DMS 273 (cell line): Measurements from ENCODE around the gene SLFN11.
"Not testable (repeated sequence)": the region's sequence is repeated elsewhere in the genome, so short reads cannot be mapped to it uniquely, and the experiment has no call there.

ENCODE experiments used
- DNase-seq: peaks from one replicate; lab custom pipeline; 2025; ENCODE audit not compliant: unreplicated experiment; lab: John Stamatoyannopoulos, UW

The SLFN11 gene

DNA sequence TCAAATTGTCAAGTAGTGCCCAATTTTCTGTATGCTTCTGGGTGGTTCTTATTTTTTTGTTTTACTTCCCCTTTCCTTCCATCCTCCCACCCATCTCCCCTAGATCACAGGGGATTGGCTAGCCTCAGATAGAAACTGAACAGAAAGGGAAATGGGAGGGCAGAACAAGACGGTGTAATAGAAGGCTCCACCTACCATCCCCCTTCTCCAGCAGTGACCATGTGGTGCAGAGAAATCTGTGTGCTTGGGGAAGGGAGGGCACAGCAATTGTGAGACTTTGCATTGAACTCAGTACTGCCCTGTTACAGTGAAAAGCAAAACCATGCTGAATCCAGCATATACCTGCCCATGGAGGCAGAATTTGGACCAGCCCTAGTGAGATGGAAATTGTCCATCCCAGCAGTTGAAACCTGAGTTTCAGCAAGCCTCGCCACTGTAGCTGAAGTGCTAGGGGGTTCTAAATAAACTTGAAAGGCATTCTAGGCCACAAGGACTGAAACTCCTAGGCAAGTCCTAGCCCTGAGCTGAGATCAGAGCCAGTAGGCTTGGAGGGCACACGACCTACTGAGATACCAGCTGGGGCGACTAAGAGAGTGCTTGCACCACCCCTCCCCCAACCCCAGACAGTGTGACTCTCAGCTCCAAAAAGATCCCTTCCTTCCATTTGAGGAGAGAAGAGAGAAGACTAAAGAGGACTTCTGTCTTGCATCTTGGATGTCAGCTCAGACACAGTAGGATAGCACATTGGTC, 5.2 kb downstream of the SLFN11 start:
- DNase-seq, result no peak

DNA sequence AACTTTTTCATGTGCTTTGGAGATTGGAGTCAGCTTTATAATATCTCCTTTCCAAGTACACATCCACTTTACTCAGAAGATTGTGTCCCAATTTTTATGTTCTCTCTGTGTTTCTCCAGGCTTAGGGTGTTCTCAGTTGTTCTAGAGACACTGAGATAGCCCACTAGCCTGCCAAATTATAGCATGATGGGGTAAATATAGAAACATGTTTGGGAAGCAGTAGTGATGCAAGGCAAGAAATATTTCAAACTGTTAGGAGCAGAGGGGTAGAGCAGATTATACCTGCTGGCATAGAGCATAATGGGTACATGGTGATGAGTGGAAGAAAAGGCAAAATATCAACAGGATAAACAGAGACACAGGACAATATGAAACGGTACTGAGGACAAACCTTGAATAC, 12.4 kb downstream of the SLFN11 start:
- DNase-seq, result no peak

DNA sequence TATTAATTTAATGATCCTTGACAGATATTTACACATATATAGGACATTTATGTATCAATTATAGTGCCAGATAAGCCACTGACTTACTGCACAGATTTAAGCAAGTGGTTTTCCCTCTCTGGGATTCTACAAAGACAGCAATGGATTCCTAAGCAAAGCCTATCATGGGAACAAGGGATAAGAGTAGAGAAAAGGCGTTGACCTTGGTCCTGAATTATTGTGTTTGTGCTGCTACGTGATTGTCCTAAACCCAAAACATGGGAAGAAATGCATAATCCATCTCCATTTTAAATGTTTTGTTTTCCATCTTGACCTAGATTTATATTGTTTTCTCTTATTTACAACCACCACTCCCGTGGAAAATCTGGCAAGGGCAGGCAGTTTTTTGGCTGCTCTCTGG, 14.0 kb downstream of the SLFN11 start:
- no peak for DNase-seq

DNA sequence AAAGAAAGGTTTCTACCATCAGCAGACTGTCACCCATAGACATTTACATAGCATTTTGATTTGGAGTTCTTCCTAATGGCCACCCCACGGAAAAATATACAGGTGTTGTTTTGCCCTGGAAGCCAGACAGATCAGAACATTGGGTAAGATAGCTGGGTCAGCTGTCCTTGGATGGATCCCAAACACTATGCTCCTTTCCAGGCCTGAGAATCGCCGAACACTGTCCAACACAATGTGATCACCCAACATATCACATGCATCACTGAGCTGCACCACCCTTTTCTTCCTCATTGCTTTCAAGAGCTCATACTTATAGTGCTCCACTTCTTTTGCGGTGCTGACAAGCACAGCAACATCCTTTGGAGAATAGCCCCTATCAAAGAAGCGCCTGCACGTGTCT, 21.1 kb downstream of the SLFN11 start:
- no peak for DNase-seq

DNA sequence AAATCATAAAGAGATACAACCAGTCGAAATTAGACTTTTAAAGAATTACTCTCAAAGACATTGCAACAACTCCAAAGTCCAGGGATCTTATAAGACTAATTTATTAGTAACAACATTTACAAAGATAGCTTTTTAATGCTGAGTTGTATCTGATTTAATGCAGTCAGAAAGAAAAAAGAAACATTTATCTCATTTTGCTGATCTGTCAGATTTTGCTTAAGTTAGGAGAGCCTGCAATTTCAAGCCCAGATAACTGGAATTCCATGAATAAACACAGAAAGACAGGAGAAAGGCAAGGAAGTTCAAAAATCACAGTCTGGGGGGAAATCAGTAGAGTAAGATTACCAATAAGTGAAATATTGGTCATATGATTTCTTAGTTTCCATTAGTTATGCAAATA, 22.9 kb downstream of the SLFN11 start:
- no peak for DNase-seq

DNA sequence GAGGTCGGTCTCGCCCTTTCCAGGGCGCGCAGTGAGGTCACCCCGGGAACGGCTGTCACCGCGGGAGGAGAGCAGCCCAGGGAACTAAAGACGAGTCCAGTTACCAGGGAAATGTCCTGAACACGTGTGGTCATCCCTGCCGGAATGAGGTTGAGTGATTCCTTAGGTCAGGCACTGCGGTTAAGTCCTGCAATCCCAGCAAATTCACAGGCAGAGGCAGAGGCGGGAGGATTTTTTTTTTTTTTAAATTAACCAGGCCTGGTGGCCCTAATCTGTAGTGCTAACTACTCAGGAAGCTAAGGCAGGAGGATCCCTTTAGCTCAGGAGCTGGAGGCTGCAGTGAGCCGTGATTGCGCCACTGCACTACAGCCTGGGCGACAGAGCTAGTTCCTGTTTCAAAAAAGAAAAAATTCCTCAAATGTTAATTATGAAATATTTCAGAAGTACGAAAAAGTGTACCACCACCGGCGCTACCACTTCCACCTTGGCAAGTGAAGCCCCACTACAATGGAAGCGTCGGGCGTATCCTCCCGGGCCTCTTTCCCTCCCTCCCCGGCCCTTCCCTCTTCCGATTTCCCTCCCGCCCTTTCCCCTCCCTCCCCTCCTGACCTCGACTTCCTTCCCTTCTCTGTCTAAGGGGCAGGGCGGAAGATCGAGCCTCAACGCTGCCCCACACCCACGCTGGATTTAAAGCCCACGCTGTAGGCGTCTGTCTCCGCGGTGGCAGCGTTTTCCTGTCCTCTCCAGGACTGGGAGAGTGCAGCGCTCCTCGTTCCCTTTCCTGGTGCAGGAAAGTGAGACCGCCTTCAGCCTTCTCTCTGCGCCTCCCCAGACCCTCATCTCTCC, 27.3 kb downstream of the SLFN11 start:
- no peak for DNase-seq

DNA sequence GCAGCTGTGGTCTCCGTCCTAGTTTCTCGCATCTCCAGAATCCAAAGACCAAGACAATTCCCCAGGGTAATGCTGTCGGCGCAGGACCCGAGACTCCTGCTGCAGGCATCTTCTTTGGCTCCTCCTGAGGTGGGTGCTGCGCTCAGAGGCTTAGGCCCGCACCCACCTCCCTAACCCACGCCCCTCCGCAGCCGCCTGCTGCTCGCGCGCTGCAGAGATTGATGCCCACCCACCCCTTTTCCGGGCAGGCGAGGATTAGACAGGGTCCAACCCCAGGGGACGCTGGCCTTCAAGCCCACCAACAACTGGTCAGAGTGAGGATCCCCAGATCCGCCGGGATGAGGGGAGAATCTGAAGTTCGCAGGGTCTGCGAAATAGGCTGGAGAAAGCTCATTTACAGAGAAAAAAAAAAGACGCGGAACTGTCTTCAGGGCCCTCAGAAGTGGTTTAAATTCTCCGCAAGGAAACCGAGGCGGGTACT, 27.9 kb downstream of the SLFN11 start:
- DNase-seq, result no peak

DNA sequence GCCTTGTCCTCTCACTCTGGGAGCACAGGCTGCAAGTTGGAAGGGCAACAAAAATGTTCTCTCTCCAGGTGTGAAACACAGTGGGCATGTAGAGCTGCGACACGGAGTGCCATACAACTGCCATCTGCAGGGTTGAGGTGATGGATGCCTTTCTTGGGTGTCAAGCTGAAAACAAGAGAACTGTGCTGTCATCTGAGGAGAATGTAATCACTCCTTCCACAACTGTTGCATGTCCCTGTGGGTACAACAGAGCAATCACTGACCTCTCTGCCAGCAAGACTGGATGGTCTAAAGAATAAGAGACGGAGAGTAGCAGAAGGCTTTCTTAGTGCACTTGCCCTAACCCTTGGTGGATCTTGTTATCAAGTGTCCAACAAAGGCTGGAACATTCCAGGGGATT, 29.2 kb downstream of the SLFN11 start:
- DNase-seq, result no peak

DNA sequence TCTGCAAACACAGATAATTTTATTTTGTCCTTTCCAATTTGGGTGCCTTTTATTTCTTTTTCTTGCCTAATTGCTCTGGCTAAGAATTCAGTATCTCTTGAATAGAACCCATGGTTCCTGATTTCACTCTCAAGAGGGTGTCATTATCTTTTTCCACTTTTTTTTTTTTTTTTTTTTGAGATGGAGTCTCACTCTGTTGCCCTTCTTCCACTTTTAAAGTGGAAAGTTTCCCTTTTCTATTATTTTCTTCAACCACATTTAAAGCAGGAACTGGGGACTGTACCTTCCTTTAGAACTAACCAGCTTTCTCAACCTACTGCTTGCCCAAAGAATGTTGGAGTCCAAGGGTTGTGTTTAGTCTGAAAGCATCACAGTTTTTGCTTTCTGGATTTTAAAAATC, 31.1 kb downstream of the SLFN11 start:
- no peak for DNase-seq

DNA sequence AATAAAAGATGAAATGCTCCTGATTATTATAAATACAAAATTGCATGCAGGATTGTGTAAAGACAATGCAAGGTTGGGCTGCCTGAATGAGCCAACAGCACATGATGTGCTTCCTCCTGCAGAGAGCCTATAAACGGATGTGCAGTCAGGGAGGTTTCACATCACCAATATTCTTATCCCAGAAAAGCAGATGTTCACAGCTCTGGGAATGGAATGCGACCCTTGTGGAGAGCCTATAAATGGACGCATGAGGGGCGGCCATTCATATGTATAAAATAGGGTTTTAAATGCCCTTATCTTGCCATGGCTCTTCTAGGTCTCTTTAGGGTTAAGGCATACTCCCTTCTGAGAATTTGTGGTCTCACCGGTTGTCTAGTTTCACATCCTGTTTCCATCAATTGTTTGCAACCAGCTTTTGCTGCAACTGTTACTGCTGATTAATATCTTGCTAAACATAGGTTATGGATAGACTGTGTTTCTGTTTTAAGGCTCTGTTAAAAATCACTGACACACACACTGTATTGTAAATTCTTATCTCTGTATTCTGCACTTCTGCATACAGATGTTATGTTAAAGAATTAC, 31.9 kb downstream of the SLFN11 start:
- DNase-seq, result no peak

DNA sequence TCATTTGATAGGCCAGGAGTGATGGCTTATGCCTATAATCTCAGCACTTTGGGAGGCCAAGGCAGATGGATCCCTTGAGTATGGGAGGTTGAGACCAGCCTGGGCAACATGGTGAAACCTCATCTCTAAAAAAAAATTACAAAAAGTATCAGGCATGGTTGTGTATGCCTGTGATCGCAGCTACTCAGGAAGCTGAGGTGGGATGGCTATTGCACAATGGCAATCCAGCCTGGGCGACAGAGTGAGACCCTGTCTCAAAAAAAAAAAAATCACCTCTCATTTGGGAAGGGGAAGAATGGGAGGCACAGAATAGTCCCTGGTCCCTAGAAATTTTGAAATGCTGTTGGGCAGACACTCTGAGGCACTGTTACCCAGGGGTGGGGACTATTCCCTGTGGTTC, 35.2 kb downstream of the SLFN11 start:
- no peak for DNase-seq

DNA sequence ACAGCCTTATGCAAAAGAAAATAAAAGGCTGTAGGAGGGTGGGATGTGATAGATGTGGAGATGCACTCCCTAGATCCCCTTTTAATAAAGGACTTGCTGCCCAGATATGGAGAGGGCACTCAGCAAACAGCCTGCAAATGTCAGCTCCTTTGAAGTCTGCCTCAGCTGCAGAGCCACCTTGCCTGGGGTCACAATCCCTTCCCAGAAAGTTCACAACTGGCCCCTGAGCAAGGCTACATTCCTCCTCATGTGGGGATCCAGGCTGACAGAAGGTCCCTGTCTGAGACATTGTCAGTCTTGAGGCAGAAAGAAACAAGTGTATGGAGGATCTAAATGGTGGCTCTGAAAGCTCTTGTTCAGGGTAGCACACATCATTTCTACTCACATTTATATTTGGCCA, 36.1 kb downstream of the SLFN11 start:
- DNase-seq, result no peak

DNA sequence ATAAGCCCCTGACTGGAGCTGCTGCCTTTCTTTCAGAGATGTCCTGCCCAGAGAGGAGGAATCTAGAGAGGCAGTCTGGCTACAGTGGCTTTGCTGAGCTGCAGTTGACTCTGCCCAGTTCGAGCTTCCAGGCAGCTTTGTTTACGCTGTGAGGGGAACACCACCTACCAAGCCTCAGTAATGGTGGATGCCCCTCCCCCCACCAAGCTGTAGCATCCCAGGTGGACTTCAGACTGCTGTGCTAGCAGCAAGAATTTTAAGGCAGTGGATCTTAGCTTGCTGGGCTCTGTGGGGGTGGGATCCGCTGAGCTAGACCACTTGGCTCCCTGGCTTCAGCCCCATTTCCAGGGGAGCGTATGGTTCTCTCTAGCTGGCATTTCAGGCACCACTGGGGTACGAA, 39.8 kb downstream of the SLFN11 start:
- DNase-seq, result not testable (repeated sequence)

DNA sequence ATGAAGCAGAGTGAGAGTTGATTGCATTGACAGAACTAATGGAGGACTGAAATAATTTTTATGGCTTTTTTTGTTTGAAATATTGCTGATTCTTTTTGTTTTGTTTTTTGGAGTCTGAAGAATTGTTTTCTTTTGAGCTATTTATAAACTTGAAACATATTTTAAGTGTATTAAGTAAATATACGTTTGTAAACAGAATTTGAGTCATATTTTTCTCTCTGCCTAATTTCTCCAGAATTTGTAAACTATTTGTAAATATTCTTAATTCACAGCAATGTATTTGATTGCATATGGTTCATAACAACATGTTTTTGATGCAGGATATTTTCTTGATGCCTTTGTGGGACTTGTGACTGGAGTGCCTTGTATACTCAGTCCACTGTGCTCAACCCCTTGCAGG, 50.7 kb downstream of the SLFN11 start:
- DNase-seq, result no peak

DNA sequence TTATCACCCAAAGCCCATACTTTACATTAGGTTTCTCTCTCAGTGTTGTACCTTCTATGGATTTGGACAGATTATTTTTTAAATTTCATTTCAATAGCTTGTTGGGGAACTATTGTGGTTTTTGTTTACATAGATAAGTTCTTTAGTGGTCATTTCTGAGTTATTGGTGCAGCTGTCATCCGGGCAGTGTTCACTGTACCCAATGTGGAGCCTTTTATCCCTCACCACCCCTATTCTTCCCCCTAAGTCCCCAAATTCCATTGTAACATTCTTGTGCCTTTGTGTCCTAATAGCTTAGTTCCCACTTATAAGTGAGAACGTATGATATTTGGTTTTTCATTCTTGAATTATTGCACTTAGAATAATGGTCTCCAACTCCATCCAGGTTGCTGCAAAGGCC, 57.5 kb downstream of the SLFN11 start:
- DNase-seq, result no peak

DNA sequence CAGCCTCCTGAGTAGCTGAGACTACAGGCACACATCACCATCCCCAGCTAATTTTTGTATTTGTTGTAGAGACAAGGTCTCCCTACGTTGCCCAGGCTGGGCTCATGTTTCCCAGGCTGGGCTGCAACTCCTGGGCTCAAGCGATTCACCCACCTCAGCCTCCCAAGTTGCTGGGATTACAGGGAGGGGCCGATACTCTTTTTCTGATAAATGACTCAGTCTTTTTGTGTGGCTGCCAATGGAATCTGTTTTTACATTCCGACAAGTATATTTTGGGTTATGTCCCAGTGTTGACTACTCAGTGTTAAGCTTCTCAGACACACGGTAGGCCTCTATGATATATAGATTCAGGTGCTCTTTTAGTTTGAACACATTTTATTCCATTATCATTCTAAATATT, 58.1 kb downstream of the SLFN11 start:
- no peak for DNase-seq

DNA sequence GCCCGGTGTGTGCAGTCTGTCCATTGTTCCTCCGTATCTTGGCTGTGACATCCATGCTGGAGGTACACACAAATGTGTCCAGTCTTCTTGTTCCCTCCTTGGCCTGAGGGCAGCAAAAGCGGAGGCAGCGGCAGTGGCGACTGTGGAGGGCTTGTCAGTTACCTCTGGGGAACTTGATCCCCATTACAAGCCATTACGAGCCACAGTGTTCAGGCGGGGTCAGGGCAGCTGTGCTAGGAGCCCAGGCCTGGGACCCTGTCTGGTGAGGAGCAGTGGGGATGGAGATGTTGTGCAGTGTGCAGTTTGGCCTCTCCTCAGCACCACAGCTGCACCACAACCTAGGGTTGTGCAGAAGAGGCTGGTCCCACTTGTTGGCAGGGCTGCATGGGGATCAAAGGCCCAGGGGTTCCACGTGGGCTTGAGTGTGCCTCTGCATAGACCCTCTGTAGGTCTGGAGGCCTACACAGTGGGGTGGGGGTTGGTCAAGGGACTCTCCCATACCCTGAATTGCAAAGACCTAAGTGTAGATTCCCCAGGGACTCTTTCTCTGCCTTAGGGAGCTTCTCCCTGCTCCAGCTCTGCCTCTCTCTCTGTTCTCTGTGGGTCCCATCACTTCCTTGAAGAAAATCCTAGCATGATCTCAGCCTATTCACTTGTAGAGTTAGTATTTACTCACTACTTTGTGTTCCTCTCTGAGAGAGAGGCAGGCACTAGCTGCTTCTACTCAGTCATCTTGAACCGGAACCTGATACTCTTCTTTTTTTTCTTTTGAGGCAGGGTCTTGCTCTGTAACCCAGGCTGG, 58.8 kb downstream of the SLFN11 start:
- no peak for DNase-seq

DNA sequence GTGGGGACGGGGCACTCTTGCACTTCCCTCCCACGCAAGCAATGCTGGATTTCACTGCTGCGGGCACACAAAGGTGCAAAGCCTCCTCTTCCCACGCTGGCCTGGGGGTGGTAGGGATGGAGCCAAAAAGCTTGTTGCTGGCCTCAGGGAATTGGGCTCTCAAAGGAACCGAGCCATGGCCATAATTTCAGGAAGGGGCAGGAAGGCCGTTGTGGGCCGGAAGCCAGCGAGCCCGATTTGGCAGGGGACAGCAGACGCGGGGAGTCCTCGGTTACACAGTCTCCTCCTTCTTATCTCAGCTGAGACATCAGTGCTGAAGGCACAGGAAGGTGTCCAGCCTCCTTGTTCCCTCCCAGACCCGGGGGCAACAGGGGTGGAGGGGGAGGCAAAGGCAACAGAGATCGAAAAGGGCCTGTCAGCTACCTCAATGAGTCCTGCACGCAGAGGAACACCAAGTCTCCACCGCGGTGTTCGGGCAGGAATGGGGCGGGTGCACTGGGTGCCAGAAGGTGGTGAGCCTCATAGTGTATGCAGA, 59.5 kb downstream of the SLFN11 start:
- no peak for DNase-seq

DNA sequence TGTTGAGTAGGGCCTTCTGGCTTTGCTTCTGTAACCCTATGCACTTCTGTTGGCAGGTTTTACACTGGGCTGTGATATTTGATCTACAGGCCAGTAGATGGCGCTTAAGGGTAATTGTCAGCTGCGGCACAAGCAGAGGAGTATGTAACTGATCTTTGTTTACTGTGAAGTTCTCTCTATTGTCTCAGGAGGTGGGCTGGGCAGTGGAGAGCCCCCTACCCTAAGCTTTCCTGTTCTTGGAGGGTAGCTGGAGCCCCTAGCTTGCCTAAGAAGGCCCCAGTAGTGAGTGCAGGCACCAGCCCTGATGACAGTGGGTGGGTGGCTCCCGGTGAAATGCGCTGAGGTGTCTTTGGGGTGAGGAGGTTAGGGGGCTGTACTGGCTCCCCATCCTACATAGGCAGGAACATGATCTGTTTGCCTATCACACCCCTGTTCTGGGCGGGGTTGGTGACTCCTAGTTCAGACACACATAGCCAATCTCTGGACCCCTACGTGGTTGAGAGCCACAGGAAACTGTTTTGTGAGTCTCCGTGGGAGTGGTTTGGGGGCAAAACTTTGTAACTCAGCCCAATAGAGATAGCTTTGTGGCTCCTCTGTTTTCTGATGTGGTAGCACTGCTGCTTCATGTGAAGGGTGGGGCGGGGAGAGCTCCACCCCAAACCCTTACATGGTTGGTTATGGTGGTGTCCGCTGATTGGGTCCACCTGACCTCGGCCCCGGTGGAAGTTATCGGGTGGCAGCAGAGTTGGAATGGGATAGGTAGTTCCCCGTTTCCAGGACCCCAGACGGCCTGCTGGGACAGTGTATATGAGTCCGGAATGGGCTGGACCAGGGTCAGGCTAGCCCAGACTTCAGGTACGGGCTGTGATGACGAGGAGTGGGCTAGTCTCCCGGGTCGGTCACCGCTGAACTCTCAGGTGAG, 60.4 kb downstream of the SLFN11 start:
- peak; percentile 66 for DNase-seq

DNA sequence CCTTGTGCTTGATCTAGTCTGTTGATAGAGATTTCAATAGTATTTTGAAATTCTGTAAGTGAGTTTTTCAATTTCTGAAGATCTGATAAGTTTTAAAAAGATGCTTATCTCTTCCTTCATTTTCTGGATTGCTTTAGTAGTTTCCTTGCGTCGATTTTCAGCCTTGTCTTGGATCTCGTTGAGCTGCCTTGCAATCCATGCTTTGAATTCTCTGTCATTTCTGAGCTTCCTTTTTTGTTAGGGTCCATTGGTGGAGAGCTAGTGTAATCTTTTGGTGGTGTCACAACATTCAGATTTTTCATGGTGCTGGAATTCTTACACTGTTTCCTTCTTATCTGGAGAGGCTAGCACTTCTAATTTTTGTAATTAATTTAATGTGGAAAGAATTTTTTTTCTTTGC, 61.1 kb downstream of the SLFN11 start:
- no peak for DNase-seq
